GM04504 (cell line): ENCODE data around the gene RNF168.
A peak's percentile ranks its signal among the peaks of the same experiment; 100 is the strongest.
"Not testable (repeated sequence)": the region's sequence is repeated elsewhere in the genome, so short reads cannot be mapped to it uniquely, and the experiment has no call there.

Experiments used
- DNase-seq: peaks from one replicate; pipeline ENCODE4 v3.0.0-alpha.2; 2012; ENCODE audit warnings: low read depth

Gene RNF168, protein sequence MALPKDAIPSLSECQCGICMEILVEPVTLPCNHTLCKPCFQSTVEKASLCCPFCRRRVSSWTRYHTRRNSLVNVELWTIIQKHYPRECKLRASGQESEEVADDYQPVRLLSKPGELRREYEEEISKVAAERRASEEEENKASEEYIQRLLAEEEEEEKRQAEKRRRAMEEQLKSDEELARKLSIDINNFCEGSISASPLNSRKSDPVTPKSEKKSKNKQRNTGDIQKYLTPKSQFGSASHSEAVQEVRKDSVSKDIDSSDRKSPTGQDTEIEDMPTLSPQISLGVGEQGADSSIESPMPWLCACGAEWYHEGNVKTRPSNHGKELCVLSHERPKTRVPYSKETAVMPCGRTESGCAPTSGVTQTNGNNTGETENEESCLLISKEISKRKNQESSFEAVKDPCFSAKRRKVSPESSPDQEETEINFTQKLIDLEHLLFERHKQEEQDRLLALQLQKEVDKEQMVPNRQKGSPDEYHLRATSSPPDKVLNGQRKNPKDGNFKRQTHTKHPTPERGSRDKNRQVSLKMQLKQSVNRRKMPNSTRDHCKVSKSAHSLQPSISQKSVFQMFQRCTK

DNA sequence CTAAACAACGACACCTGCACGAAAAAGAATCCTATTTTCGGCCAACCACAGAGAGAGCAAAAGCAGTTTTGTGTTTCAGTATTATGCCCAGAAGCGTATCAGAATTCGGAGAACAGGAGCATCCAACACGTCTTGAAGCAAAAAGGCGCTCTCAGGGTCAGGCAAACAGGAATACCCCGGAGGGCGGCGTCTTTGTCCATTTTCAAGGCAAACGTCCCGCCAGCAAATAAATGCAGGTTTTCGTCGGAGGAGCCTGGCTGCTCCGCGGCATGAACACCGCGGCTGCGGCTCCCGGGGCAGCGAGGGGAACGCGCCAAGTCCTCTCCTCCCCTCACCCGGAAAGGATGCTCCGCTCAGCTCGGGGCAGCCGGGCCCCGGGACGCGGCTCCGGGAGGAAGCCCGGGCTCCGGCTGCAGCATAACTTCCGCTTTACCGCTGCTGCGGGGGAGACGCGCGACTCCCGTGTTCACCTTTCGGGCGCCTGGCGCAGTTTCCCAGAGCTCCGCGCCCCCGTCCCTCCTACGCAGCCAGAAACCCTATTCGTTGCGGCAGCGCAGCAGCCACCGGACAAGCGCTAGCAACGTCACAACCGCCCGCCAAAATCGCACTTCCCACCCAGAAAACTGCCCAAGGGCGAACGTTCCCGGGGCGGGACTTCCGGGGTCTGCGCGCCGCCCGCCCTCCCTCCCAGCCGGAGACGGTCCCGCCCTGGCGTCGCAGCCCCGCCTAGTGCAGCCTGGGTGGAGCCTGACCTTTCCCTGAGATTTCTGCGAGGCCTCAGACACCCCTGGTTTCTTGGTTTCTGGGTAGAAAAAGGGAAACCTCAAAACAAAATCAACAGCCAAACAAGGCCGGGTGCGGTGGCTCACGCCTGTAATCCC is at the start of gene RNF168:
RNF168 (minus strand) TSS at position 573 of the 881 bp plus-strand sequence. CDS start 595 bp downstream, outside the sequence.
- DNase-seq, result peak; percentile 88

DNA sequence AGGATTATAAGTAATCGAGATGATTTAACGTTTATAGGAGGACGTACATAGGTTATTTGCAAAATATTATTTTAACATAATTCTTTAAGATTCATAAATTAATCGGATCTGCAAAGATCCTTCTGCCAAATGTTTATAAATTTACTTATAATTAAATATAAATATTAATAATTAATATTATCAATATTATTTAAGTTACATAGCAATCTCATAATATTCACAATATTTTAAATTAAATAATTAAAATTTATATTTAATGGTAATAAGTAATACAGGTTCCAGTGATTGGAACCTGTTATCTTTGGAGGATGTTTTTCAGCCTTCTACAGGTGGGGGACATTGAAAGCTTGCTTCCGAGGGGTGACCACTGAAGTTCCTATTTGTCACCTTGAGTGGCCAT is 48.7 kb upstream of the RNF168 start:
- DNase-seq, result no peak

DNA sequence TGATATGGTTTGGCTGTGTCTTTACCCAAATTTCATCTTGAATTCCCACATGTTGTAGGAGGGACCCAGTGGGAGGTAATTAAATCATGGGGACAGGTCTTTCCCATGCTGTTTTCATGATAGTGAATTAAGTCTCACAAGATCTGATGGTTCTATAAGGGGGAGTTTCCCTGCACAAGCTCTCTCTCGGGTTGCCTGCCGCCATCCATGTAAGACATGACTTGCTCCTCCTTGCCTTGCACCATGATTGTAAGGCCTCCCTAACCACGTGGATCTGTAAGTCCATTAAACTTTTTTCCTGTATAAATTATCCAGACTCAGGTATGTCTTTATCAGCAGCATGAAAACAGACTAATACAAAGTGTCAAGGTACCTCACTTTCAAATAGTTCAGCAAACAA is 46.6 kb upstream of the RNF168 start:
- not testable (repeated sequence) for DNase-seq

DNA sequence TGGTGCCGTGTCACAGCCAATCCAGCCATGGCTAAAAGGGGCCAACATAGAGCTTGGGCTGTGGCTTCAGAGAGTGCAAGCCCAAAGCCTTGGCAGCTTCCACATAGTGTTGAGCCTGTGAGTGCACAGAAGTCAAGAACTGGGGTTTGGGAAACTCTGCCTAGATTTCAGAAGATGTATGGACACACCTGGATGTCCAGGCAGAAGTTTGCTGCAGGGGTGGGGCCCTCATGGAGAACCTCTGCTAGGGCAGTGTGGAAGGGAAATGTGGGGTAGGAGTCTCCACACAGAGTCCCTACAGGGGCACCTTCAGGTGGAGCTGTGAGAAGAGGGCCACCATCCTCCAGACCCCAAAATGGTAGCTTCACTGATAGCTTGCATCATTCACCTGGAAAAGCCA is 45.7 kb upstream of the RNF168 start:
- not testable (repeated sequence) for DNase-seq

DNA sequence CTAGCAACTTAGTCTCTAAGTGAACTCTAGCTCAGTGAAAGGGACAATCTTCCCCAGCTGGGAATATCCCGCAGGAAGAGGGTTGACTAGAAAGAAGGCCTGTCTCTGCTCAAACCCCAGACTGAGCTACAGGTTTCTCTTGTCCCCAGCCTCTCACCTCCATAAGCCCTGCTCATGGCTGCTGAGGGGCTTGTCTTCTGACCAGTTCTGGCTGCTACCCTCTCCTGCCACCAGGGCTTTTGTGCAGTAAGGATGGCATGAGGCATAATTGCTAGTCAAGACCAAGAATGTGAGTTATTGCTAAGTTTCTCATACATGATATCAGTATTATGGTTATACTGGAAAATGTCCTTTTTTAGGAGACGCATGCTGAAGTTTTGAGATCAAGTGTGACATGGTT is 43.5 kb upstream of the RNF168 start:
- no peak for DNase-seq

DNA sequence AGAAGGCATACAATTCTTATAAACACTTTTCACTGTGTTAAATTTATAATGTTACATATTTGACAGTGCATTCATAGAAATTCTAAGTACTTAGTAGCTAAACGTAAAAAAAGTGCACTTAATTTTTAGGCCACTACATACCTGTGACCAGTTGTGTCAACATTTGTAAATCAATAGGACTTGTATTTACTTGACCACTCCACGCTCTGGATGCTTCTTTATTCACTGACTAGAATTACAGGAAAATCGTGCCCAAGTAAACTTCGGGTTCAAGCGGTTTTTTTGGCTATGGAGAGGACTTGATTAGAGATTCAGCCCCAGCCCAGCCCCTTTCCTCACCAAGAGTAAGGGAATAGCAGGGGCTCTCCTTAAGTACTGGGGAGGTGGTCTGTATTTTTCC is 43.0 kb upstream of the RNF168 start:
- DNase-seq, result no peak

DNA sequence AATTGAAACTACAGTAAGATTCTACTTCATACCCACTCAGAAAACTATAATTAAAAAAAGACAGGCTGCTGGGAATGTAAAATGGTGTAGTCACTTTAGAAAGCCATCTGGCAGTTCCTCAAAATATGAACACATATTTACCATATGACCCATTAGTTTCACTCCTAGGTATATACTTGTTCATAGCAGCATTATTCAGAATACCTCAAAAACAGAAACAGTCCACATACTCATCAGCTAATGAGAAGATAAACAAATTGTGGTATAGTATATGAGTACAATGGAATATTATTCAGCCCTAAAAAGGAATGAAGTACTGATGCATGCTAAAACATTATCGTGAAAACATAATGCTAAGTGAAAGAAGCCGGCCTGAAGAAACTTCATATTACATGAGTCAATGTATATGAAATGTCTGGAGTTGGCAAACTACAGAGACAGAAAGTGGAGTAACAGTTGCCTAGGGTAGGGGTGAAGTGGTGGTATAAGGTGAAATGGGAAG is 41.0 kb upstream of the RNF168 start:
- DNase-seq, result no peak

DNA sequence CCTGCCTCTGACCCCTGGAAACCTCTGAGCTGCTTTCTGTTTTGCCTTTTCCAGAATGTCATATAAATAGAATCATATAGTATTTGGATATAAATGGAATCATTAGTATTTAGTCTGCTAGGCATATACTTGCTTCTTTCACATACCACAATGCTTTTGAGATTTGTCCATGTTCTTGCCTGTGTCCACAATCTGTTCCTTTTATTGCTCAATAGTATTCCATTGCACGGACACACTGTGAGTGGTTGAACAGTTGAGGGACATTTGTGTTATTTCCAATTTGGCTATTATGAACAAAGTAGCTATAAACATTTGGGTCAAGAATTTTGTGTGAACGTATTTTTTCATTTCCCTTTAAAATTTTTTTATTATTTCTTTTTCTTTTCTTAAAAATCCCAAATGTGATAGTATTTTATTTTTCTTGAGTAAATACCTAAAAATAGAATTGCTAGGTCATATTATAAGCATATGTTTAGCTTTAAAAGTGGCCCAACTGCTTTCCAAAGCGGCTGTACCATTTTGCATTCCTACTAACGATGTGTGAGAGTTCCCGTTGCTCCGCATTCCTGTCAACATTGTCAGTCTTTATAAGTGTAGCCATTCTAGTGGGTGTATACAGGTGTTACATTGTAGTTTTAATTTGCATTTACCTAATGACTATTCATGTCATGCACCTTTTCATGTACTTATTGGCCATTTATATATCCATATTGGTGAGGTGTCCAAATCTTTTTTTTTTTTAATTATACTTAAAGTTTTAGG is 38.3 kb upstream of the RNF168 start:
- no peak for DNase-seq

DNA sequence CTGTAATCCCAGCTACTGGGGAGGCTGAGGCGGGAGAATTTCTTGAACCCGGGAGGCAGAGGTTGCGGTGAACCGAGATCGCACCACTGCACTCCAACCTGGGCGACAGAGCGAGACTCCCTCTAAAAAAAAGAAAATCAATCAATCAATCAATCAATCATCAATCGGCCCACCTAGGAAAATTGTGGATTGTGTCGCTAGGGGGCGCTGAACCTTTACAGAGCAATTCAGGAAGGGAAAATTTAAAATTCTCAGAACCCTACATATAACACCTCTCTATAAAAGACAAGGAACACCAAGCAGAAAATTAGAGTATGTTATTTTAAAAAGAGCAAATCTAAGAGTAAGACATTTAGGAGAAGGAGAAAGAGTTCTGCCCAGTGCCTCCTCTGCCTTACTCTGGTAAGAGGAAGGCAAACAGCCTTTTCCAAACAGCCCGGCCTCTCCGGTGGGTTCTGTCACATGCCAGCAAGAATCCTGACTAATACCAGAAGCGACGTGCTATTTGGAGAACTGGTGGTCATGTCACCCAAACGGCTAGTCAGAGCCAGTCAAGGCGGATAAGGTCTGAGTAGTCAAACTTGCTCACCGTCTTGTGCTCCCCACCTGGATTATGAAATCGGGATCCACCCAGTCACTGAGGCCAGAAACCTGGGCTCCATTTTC is 33.9 kb upstream of the RNF168 start:
- DNase-seq, result no peak

DNA sequence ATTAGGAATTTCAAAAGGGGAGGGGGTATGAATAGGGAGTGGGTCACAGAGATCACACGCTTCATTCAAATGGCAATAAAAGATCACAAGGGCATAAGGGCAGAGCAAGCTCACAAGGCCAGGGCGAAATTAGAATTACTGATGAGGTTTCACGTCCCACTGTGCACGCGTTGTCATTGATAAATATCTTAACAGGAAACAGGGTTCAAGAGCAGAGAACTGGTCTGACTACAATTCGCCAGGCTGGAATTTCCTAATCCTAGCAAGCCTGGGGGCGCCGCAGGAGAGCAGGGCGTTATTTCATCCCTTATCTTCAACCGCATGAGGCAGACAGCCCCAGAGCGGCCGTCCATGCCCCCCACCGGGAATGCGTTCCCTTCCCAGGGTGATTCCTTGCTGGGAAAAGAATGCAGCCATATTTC is 29.7 kb upstream of the RNF168 start:
- no peak for DNase-seq

DNA sequence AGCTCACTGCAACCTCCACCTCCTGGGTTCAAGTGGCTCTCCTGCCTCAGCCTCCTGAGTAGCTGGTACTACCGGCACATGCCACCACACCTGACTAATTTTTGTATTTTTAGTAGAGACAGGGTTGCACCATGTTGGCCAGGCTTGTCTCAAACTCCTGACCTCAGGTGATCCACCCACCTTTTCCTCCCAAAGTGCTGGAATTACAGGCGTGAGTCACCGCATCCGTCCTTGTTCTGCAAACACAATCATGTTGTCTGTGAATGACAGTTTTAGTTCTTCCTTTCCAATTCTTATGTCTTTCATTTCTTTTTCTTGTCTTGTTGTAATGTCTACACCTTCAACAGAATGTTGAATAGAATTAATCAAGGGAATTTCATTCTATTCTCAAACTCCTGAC is 27.9 kb upstream of the RNF168 start:
- DNase-seq, result no peak

DNA sequence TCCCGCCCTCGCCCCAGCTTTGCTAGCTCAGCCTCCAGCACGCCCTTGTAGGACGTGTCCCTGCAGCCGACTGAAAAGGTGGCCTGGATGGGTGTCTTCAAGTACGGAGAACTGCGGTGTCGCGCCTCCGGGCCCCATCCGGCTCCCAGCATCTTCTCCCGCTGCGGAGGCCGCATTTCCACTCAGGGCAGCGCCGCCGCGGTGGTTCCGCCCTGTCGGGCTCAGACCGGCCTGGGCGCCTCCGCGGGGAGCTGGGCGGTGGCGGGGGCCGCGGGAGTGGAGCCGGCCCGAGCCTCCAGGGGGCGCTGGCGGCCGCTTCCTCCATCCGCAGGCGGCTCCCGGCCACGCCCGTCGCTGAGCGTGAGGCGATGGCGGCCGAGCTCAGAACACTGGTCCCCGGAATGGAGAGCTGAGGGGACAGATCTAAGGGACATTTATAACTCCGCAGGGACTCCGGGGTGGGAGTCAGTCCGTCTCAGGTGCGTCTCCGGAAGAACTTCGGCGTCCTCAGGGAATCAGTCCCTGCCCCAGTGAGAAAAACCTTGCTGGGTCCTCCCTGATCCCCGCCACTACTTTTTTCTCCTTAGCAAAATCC is 25.2 kb upstream of the RNF168 start:
- DNase-seq, result peak; percentile 34

DNA sequence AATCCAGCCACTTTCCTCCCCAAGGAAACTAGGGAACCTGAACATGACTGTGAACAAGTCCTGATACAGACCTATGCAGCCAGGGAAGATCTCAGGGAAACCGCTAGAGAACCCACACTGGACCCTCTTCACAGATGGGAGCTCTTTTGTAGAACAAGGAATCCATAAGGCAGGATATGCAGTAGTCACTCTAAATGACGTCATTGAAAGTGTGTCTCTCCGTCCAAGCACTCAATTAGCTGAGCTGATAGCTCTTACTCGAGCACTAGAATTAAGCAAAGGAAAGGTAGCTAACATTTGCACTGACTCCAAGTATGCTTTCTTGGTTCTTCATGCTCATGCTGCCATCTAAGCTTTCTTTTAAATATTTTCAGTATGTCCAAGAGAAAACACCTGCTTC is 21.6 kb upstream of the RNF168 start:
- no peak for DNase-seq

DNA sequence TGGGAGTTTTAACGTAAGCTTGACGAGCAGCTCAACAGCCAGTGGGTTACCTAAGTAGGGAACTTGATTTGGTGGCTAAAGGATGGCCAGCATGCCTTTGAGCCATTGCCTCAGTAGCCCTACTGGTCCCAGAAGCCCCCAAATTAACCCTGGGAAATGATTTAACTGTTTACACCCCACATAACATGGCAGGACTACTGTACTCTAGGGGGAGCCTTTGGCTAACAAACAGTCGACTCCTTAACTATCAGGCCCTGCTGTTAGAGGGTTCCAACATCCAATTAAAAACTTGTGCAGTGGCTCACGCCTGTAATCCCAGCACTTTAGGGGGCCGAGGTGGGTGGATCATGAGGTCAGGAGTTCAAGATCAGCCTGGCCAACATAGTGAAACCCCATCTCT is 21.0 kb upstream of the RNF168 start:
- DNase-seq, result no peak

DNA sequence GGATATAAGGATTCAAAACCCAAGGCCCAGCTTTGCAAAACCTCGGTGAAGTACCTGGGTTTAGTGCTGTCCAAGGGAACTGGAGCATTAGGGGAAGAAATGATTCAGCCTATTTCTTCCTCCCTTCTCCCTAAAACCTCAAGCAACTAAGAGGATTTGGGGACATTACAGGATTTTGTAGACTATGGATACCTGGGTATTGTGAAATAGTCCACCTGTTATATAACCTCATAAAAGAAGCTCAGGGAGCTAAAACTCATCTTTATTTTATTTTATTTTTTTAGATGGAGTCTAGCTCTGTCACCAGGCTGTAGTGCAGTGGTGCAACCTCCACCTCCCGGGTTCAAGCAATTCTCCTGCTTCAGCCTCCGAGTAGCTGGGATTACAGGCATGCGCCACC is 20.3 kb upstream of the RNF168 start:
- no peak for DNase-seq

DNA sequence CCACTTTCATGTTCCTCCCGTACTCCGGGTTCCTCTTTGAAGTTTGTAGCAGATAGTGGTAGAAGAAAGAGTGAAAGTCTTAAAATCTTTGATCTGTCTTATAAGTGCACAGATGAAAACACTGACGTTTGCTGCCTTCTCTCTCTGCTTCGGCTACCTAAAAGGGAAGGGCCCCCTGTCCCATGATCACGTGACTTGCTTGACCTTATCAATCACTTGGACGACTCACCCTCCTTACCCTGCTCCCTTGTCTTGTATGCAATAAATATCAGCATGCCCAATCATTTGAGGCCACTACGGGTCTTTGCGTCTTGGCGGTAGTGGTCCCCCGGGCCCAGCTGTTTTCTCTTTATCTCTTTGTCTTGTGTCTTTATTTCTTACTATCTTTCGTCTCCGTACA is 17.7 kb upstream of the RNF168 start:
- DNase-seq, result not testable (repeated sequence)

DNA sequence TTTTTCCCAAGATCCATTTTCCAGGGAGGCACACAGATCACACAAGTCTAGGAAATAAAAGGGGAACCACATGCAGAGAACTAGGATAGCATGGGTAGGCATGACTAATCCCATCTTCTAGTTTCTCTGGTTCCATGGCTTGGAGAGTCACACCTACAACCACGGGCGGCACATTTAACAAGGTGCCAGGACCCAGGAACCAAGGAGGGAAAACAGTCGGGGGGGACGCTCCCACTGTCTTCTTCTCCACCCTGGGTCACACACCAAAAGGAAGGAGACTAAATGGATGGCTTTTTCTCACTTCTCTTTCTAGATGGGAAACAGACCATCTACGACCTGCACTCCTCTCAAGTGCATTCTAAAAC is 16.1 kb upstream of the RNF168 start:
- no peak for DNase-seq

DNA sequence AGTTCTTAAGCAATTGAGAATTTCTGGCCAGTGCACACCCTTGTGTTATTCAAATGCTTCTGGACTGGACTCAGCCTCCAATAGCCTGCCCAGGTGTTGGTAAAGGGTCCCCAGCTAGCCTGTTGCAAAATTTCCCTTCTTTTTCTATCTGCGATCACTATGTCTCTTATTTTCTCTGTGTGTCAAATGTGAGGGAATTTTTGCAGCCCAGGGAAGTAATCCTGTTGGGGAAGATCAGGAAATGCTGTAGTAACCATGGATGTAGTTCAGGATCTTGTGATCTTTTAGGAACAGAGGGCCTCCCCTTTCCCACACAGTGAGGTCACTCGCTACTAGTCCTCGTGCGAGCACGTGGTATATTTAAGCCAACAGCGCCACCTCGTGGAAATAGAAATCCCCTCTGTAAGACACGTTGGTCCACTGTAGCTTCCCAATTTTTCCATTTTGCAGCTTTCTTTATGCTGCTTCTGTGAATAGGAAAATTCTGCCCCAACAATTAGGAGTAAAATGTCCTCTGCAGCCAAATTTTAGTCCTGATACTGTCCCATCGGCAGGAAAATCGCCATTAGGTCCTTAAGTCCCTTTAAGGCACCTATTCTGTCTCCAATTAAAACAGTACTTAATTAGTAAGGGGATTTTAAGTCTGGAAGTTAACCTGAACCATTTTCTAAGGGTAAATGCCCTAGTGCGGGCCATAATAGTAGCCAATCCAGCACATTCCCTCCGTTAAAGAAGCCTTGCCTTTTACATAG is 15.6 kb upstream of the RNF168 start:
- peak; percentile 50 for DNase-seq

DNA sequence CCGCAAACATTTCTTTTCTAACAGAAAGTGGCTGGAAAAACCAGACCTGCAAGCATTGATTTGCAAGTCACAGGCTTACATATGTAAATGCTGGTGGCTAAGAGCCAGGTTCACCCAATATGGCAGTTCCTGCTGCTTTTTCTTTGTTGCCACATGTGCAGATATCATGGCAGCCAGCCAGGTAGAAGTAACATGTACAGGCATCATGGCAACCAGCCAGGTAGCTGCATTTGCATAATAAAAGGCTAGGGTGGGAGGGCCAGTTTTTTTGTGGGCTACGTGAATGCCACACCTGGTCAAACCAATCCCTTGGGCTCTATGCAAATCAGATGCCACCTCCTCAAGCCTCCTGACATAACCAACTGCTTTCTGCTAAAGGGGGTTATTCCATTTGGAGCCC is 14.4 kb upstream of the RNF168 start:
- DNase-seq, result no peak

DNA sequence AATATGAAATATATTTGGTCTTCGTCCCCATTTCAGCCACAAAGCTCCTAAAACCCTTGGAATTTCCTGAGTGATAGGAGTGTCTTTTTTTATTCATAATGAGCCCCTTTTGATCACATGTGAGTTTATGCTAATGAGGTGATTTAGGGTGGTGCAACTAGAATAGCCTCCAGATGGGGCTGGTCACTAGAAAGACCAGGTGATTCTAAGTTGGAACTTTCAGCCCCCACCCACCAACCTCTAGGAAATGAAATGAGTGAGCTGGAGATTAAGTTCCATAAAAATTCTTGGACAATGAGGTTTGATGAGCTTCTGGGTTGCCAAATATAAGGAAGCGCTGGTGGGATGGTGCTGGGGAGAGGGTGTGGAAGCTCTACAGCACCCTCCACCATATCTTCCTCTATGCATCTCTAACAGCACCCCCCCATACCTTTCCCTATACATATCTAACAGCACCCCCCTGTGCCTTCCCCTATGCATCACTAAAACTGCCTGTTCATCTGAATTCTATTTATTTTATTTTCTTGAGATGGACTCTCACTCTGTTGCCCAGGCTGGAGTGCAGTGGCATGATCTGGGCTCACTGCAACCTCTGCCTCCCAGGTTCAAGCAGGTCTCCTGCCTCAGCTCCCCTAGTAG is 13.7 kb upstream of the RNF168 start:
- DNase-seq, result no peak
